H9 (cell line): ENCODE data around the gene ECE2. TPM values are rescaled to one million over a fixed set of nuclear protein-coding genes. Genes with fewer than 3 reads are reported as not detected.

ENCODE experiments used
- DNase-seq: peaks from one replicate; pipeline ENCODE4 v3.0.0-alpha.2; 2017
- H2AFZ ChIP-seq: one replicate; pipeline ENCODE4 v1.6.1; 2013; ENCODE audit warnings: mild to moderate bottlenecking, low read length, control low read depth, moderate library complexity
- H2AK5ac ChIP-seq: 2 replicates; pipeline ENCODE4 v1.6.1; 2013; ENCODE audit warnings: low read length, control low read depth, mixed read lengths; ENCODE audit not compliant: insufficient read length
- H2BK120ac ChIP-seq: one replicate; pipeline ENCODE4 v1.6.1; 2013; ENCODE audit warnings: low read depth, mild to moderate bottlenecking, low read length, control low read depth, inconsistent platforms; ENCODE audit not compliant: poor library complexity, severe bottlenecking
- H2BK12ac ChIP-seq: 2 replicates; pipeline ENCODE4 v1.6.1; 2013; ENCODE audit warnings: low read length, control low read depth, mixed read lengths, low read depth; ENCODE audit not compliant: insufficient read length
- H2BK15ac ChIP-seq: 2 replicates; pipeline ENCODE4 v1.6.1; 2013; ENCODE audit warnings: low read depth, low read length, control low read depth
- H2BK20ac ChIP-seq: one replicate; pipeline ENCODE4 v1.6.1; 2013; ENCODE audit warnings: low read depth, mild to moderate bottlenecking, low read length, control low read depth, inconsistent platforms; ENCODE audit not compliant: poor library complexity, severe bottlenecking
- H2BK5ac ChIP-seq: 2 replicates; pipeline ENCODE4 v1.6.1; 2013; ENCODE audit warnings: low read length, control low read depth, mixed read lengths; ENCODE audit not compliant: insufficient read length
- H3K14ac ChIP-seq: 2 replicates; pipeline ENCODE4 v1.6.1; 2013; ENCODE audit warnings: low read length, control low read depth; ENCODE audit not compliant: insufficient read depth
- H3K18ac ChIP-seq: 2 replicates; pipeline ENCODE4 v1.6.1; 2013; ENCODE audit warnings: low read depth, mild to moderate bottlenecking, mixed read lengths, low read length, control low read depth; ENCODE audit not compliant: insufficient read length
- H3K23ac ChIP-seq: 2 replicates; pipeline ENCODE4 v1.6.1; 2013; ENCODE audit warnings: low read length, control low read depth, mixed read lengths, low read depth; ENCODE audit not compliant: insufficient read length
- H3K23me2 ChIP-seq: 2 replicates; pipeline ENCODE4 v1.6.1; 2013; ENCODE audit warnings: low read depth, mild to moderate bottlenecking, mixed read lengths, low read length, control low read depth; ENCODE audit not compliant: insufficient read length, poor library complexity, severe bottlenecking
- H3K27ac ChIP-seq: 2 replicates; pipeline ENCODE4 v1.5.1; 2013; ENCODE audit warnings: low read length, control low read depth, mixed read lengths, low read depth; ENCODE audit not compliant: insufficient read length
- H3K27me3 ChIP-seq: 2 replicates; pipeline ENCODE4 v1.6.1; 2013; ENCODE audit warnings: low read length, control low read depth, inconsistent platforms; ENCODE audit not compliant: insufficient read depth
- H3K4ac ChIP-seq: 2 replicates; pipeline ENCODE4 v1.6.1; 2013; ENCODE audit warnings: low read depth, mild to moderate bottlenecking, control low read depth, inconsistent platforms, low read length, moderate library complexity
- H3K4me1 ChIP-seq: 2 replicates; pipeline ENCODE4 v1.6.1; 2013; ENCODE audit warnings: low read length, control low read depth, inconsistent platforms; ENCODE audit not compliant: insufficient read depth
- H3K4me2 ChIP-seq: 2 replicates; pipeline ENCODE4 v1.6.1; 2013; ENCODE audit warnings: low read length, control low read depth, mixed read lengths; ENCODE audit not compliant: insufficient read length, insufficient read depth
- H3K56ac ChIP-seq: 2 replicates; pipeline ENCODE4 v1.6.1; 2013; ENCODE audit warnings: low read depth, mild to moderate bottlenecking, mixed read lengths, low read length, control low read depth; ENCODE audit not compliant: insufficient read length
- H3K79me1 ChIP-seq: 2 replicates; pipeline ENCODE4 v1.6.1; 2013; ENCODE audit warnings: low read depth, mild to moderate bottlenecking, moderate library complexity, low read length, control low read depth, inconsistent platforms; ENCODE audit not compliant: insufficient read depth, poor library complexity, severe bottlenecking
- H3K79me2 ChIP-seq: 2 replicates; pipeline ENCODE4 v1.6.1; 2013; ENCODE audit warnings: low read length, control low read depth, inconsistent platforms; ENCODE audit not compliant: insufficient read depth
- H3K9ac ChIP-seq: 2 replicates; pipeline ENCODE4 v1.6.1; 2013; ENCODE audit warnings: low read length, control low read depth, mixed read lengths; ENCODE audit not compliant: insufficient read length; ENCODE audit errors: extremely low read depth
- H3K9me3 ChIP-seq: one replicate; pipeline ENCODE4 v1.6.1; 2013; ENCODE audit warnings: low read depth, low read length, inconsistent platforms; ENCODE audit not compliant: control insufficient read depth
- H3T11ph ChIP-seq: one replicate; pipeline ENCODE4 v1.6.1; 2013; ENCODE audit warnings: mild to moderate bottlenecking, low read length, control low read depth, inconsistent platforms
- H4K20me1 ChIP-seq: one replicate; pipeline ENCODE4 v1.6.1; 2013; ENCODE audit not compliant: control insufficient read depth, insufficient read length, insufficient read depth
- H4K5ac ChIP-seq: 2 replicates; pipeline ENCODE4 v1.6.1; 2013; ENCODE audit warnings: low read depth, mild to moderate bottlenecking, mixed read lengths, low read length, control low read depth; ENCODE audit not compliant: insufficient read length
- H4K8ac ChIP-seq: replicated peaks from 2 replicates; pipeline ENCODE4 v1.6.1; 2013; ENCODE audit warnings: low read length, control low read depth, mixed read lengths, low read depth; ENCODE audit not compliant: insufficient read length
- H4K91ac ChIP-seq: 2 replicates; pipeline ENCODE4 v1.6.1; 2013; ENCODE audit warnings: low read depth, mild to moderate bottlenecking, moderate library complexity, mixed read lengths, low read length, control low read depth; ENCODE audit not compliant: insufficient read length
- H3K27ac Mint-ChIP-seq, 3 experiments: 2 replicates in 2 of 3; 3 replicates in 1 of 3; pipeline ENCODE4 v1.8.0; 2020 to 2021; ENCODE audit warnings: mixed read lengths in 3 of 3, mild to moderate bottlenecking in 1 of 3, moderate library complexity in 1 of 3
- H3K27me3 Mint-ChIP-seq: 2 replicates; pipeline ENCODE4 v1.8.0; 2021; ENCODE audit warnings: low read depth, mild to moderate bottlenecking, moderate library complexity, mixed read lengths
- H3K36me3 Mint-ChIP-seq, 3 experiments: 2 replicates in 2 of 3; 3 replicates in 1 of 3; pipeline ENCODE4 v1.8.0; 2020 to 2021; ENCODE audit warnings: low read depth in 3 of 3, mixed read lengths in 3 of 3; ENCODE audit not compliant: insufficient read depth in 1 of 3
- H3K4me1 Mint-ChIP-seq, 2 experiments: 2 replicates each; pipeline ENCODE4 v1.8.0; 2020; ENCODE audit warnings: mixed read lengths in 2 of 2
- H3K4me3 Mint-ChIP-seq, 2 experiments: 2 replicates in 1 of 2; 3 replicates in 1 of 2; pipeline ENCODE4 v1.8.0; 2020 to 2021; ENCODE audit warnings: mild to moderate bottlenecking in 2 of 2, mixed read lengths in 2 of 2, moderate library complexity in 1 of 2
- H3K9me3 Mint-ChIP-seq, 2 experiments: 2 replicates in 1 of 2; 3 replicates in 1 of 2; pipeline ENCODE4 v1.8.0; 2020; ENCODE audit warnings: mild to moderate bottlenecking in 2 of 2, mixed read lengths in 2 of 2, moderate library complexity in 1 of 2
- WGBS: extraction: QIAGEN DNeasy Blood & Tissue Kit; methylation state at CpG from one replicate; pipeline ENCODE4 v1.1.7; 2013; ENCODE audit warnings: missing lambda C conversion rate, low lambda C conversion rate, mixed read lengths; ENCODE audit not compliant: insufficient read length; ENCODE audit errors: extremely low coverage; 5-methylcytosine and 5-hydroxymethylcytosine counted together
- total RNA-seq: library from RNA; stranded (reverse); gene quantifications from 2 replicates; pipeline ENCODE4 v1.2.1, GENCODE V29; 2021
- TF ChIP-seq, protein P1 (sequence below): fragments of 200-600 bp; sonication (generic); conservative IDR thresholded peaks from 3 replicates; pipeline ENCODE4 v1.8.0; 2021; ENCODE audit warnings: antibody characterized with exemption, mild to moderate bottlenecking

ECE2 gene
- total RNA-seq, 1 experiment from 2014 or later: not detected

DNA sequence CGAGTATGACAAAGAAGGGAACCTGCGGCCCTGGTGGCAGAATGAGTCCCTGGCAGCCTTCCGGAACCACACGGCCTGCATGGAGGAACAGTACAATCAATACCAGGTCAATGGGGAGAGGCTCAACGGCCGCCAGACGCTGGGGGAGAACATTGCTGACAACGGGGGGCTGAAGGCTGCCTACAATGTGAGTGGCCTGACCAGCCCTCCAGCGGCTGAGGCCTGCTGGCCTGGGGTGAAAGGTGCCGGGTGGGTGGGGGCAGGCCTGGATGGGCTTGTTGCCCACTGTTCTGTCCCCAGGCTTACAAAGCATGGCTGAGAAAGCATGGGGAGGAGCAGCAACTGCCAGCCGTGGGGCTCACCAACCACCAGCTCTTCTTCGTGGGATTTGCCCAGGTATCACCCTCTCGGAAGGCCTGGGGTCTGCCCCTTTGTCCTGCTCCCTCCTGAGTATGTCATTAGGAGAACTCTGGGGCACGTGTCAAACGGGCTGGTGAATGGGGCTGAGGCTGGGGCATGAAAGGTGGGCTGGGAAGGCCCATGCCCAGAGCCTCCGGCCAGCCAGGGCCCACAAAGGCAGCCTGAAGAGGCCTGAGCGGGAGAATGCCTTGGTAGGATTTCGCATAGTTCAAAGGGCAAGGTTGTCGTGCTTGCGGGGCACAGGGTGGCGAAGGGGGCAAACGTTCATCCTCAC lies 15.4 kb downstream of the ECE2 start:
- Histone ChIP-seq H2BK12ac (no peak overlapping the region), H3K23ac (no peak overlapping the region), H3K9ac (no peak overlapping the region), H4K91ac (no peak overlapping the region), H3K56ac (no peak overlapping the region), H2BK15ac (no peak overlapping the region), H3K79me2 (no peaks in the 10 kb centered on the region), H2BK20ac (no peak overlapping the region), H3K23me2 (no peaks in the 10 kb centered on the region), H3K4me2 (no peak overlapping the region), H4K20me1 (no peaks in the 10 kb centered on the region), H4K8ac (no peak overlapping the region), H3K27ac (no peak overlapping the region), H3K14ac (no peak overlapping the region), H2BK120ac (no peak overlapping the region), H2AFZ (no peak overlapping the region), H3K18ac (no peak overlapping the region), H3K4me1 (no peaks in the 10 kb centered on the region), H3K27me3 (no peaks in the 10 kb centered on the region), H3K9me3 (no peaks in the 10 kb centered on the region), H3T11ph (no peak overlapping the region), H2AK5ac (no peak overlapping the region), H3K4ac (no peak overlapping the region), H3K79me1 (no peaks in the 10 kb centered on the region), H4K5ac (no peak overlapping the region), H2BK5ac (no peak overlapping the region)
- no peak overlapping the region for H3K27ac Mint-ChIP-seq
- DNase-seq: no peak
- no CpG with 5 or more reads among the region's 22 CpGs for WGBS
- no peaks in the 10 kb centered on the region for H3K4me1 Mint-ChIP-seq
- H3K27me3 Mint-ChIP-seq: peaks cover 11% of the 10 kb centered on the region
- H3K4me3 Mint-ChIP-seq: no peak overlapping the region; a peak in 1 of 5 replicates
- TF ChIP-seq, protein P1, sequence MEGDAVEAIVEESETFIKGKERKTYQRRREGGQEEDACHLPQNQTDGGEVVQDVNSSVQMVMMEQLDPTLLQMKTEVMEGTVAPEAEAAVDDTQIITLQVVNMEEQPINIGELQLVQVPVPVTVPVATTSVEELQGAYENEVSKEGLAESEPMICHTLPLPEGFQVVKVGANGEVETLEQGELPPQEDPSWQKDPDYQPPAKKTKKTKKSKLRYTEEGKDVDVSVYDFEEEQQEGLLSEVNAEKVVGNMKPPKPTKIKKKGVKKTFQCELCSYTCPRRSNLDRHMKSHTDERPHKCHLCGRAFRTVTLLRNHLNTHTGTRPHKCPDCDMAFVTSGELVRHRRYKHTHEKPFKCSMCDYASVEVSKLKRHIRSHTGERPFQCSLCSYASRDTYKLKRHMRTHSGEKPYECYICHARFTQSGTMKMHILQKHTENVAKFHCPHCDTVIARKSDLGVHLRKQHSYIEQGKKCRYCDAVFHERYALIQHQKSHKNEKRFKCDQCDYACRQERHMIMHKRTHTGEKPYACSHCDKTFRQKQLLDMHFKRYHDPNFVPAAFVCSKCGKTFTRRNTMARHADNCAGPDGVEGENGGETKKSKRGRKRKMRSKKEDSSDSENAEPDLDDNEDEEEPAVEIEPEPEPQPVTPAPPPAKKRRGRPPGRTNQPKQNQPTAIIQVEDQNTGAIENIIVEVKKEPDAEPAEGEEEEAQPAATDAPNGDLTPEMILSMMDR: no peak
- no peaks in the 10 kb centered on the region; a peak in 1 of 7 replicates for H3K36me3 Mint-ChIP-seq
- H3K9me3 Mint-ChIP-seq: no peaks in the 10 kb centered on the region
